Skeletal muscle tissue (tissue), 4 donors: ENCODE measurements around the gene SERPINE2. TPM values are rescaled to one million over a fixed set of nuclear protein-coding genes. Genes with fewer than 3 reads are reported as not detected.

Experiments
- H3K27ac ChIP-seq: one replicate; pipeline ENCODE4 v1.7.0; 2013; ENCODE audit warnings: mild to moderate bottlenecking, low read depth, low read length, inconsistent platforms
- H3K27me3 ChIP-seq, 3 donors: one replicate each; pipeline ENCODE4 v1.7.0; 2013; ENCODE audit warnings: low read length in 3 of 3; ENCODE audit not compliant: control insufficient read depth in 3 of 3, insufficient read depth in 3 of 3
- H3K36me3 ChIP-seq, 3 donors: one replicate each; pipeline ENCODE4 v1.7.0; 2013; ENCODE audit warnings: low read length in 3 of 3; ENCODE audit not compliant: control insufficient read depth in 3 of 3, insufficient read depth in 3 of 3
- H3K4me1 ChIP-seq, 3 donors: one replicate each; pipeline ENCODE4 v1.7.0; 2013; ENCODE audit warnings: low read length in 3 of 3, mild to moderate bottlenecking in 3 of 3; ENCODE audit not compliant: control insufficient read depth in 3 of 3, insufficient read depth in 3 of 3
- H3K4me3 ChIP-seq, 3 donors: one replicate each; pipeline ENCODE4 v1.7.0; 2013; ENCODE audit warnings: low read length in 3 of 3
- H3K9ac ChIP-seq, 3 donors: one replicate each; pipeline ENCODE4 v1.7.0; 2013; ENCODE audit warnings: low read length in 3 of 3, mild to moderate bottlenecking in 3 of 3, moderate library complexity in 2 of 3, low read depth in 1 of 3
- H3K9me3 ChIP-seq, 3 donors: one replicate each; pipeline ENCODE4 v1.7.0; 2013; ENCODE audit warnings: low read length in 3 of 3; ENCODE audit not compliant: control insufficient read depth in 3 of 3
- total RNA-seq: library from RNA; depleted of rRNA; stranded (reverse); fragments of >200 nt; gene quantifications from one replicate; pipeline ENCODE4 v1.2.3, GENCODE V29; 2014
- donor health status: Osteomylitis.

The SERPINE2 gene
- total RNA-seq, 1 donor from 2014 or later: 33.4 TPM

GRCh38 chr2:223950448-223951347 lies 88.4 kb downstream of the SERPINE2 start:
- H3K27ac ChIP-seq: no peak overlapping the region
- no peaks in the 10 kb centered on the region for H3K36me3 ChIP-seq
- no peak overlapping the region for H3K9ac ChIP-seq
- no peak overlapping the region for H3K4me3 ChIP-seq
- peaks cover 0 to 1% (median 1%) of the 10 kb centered on the region in 3 donors for H3K4me1 ChIP-seq
- H3K27me3 ChIP-seq: no peaks in the 10 kb centered on the region
- no peaks in the 10 kb centered on the region for H3K9me3 ChIP-seq

GRCh38 chr2:223949241-223949840 lies 89.7 kb downstream of the SERPINE2 start:
- no peaks in the 10 kb centered on the region for H3K27me3 ChIP-seq
- H3K9me3 ChIP-seq: no peaks in the 10 kb centered on the region
- H3K4me3 ChIP-seq: no peak overlapping the region
- H3K27ac ChIP-seq: no peak overlapping the region
- no peak overlapping the region for H3K9ac ChIP-seq
- peaks cover 3 to 6% (median 4%) of the 10 kb centered on the region in 3 donors for H3K4me1 ChIP-seq
- H3K36me3 ChIP-seq: no peaks in the 10 kb centered on the region

GRCh38 chr2:223947711-223948205 lies 91.3 kb downstream of the SERPINE2 start:
- no peak overlapping the region for H3K9ac ChIP-seq
- H3K27ac ChIP-seq: no peak overlapping the region
- peaks cover 14 to 17% (median 15%) of the 10 kb centered on the region in 3 donors for H3K4me1 ChIP-seq
- H3K4me3 ChIP-seq: no peak overlapping the region
- no peaks in the 10 kb centered on the region for H3K36me3 ChIP-seq
- no peaks in the 10 kb centered on the region for H3K27me3 ChIP-seq
- no peaks in the 10 kb centered on the region for H3K9me3 ChIP-seq

- no peak overlapping the region for H3K27ac ChIP-seq
- H3K36me3 ChIP-seq: no peaks in the 10 kb centered on the region
- no peak overlapping the region for H3K9ac ChIP-seq
- H3K27me3 ChIP-seq: no peaks in the 10 kb centered on the region
- H3K4me1 ChIP-seq: peaks cover 17 to 21% (median 20%) of the 10 kb centered on the region in 3 donors
- peak overlapping the region; percentile 50 to 94 (median 90) for H3K4me3 ChIP-seq
- H3K9me3 ChIP-seq: no peaks in the 10 kb centered on the region
These were observed 93.3 kb downstream of the SERPINE2 start for GRCh38 chr2:223945755-223946154.

- peak within 1 kb of the TSS; percentile 71 to 94 (median 90) for H3K4me3 ChIP-seq
- no peaks in the 10 kb centered on the region for H3K27me3 ChIP-seq
- no peaks in the 10 kb centered on the region for H3K36me3 ChIP-seq
- H3K27ac ChIP-seq: peak within 1 kb of the TSS; percentile 89
- H3K4me1 ChIP-seq: peaks cover 17 to 21% (median 20%) of the 10 kb centered on the region in 3 donors
- no peaks in the 10 kb centered on the region for H3K9me3 ChIP-seq
- H3K9ac ChIP-seq: peak within 1 kb of the TSS; percentile 90 to 96 (median 94)
These were observed 94.2 kb downstream of the SERPINE2 start, which contains the start of gene WDFY1 for GRCh38 chr2:223944703-223945531. TSS of gene WDFY1 (minus strand) at chr2:223945335. CDS start at chr2:223945284, 51 bp downstream.

- H3K4me1 ChIP-seq: peaks cover 20 to 21% (median 20%) of the 10 kb centered on the region in 3 donors
- peak overlapping the region; percentile 71 to 94 (median 90) for H3K4me3 ChIP-seq
- no peaks in the 10 kb centered on the region for H3K36me3 ChIP-seq
- no peaks in the 10 kb centered on the region for H3K9me3 ChIP-seq
- H3K9ac ChIP-seq: peak overlapping the region; percentile 90 to 96 (median 94)
- H3K27ac ChIP-seq: peak overlapping the region; percentile 89
- H3K27me3 ChIP-seq: no peaks in the 10 kb centered on the region
These were observed 94.9 kb downstream of the SERPINE2 start for GRCh38 chr2:223944166-223944702.

- Histone ChIP-seq H3K9me3 (no peaks in the 10 kb centered on the region), H3K36me3 (no peaks in the 10 kb centered on the region), H3K27ac (no peak overlapping the region), H3K27me3 (no peaks in the 10 kb centered on the region), H3K4me1 (peaks cover 20 to 25% (median 21%) of the 10 kb centered on the region in 3 donors), H3K4me3 (peak overlapping the region; percentile 71 to 94 (median 90)), H3K9ac (peak overlapping the region; percentile 59 to 96 (median 94))
These were observed 95.5 kb downstream of the SERPINE2 start for GRCh38 chr2:223943561-223944008.

GRCh38 chr2:223943135-223943534 lies 96.0 kb downstream of the SERPINE2 start:
- no peak overlapping the region for H3K27ac ChIP-seq

GRCh38 chr2:223941579-223942277 lies 97.4 kb downstream of the SERPINE2 start:
- no peak overlapping the region for H3K9ac ChIP-seq

More at GRCh38 chr2:223943135-223943534, 96.0 kb downstream of the SERPINE2 start:
- H3K4me3 ChIP-seq: peak overlapping the region; percentile 18 to 94 (median 71)
- no peaks in the 10 kb centered on the region for H3K27me3 ChIP-seq
- H3K4me1 ChIP-seq: peaks cover 20 to 27% (median 21%) of the 10 kb centered on the region in 3 donors
- no peaks in the 10 kb centered on the region for H3K9me3 ChIP-seq
- peak overlapping the region in 1 of 3 donors; percentile 59 for H3K9ac ChIP-seq
- H3K36me3 ChIP-seq: no peaks in the 10 kb centered on the region

More at GRCh38 chr2:223941579-223942277, 97.4 kb downstream of the SERPINE2 start:
- no peaks in the 10 kb centered on the region for H3K27me3 ChIP-seq
- no peaks in the 10 kb centered on the region for H3K36me3 ChIP-seq
- no peaks in the 10 kb centered on the region for H3K9me3 ChIP-seq
- H3K4me3 ChIP-seq: no peak overlapping the region
- no peak overlapping the region for H3K27ac ChIP-seq
- peaks cover 29 to 36% (median 32%) of the 10 kb centered on the region in 3 donors for H3K4me1 ChIP-seq
